Fibroblast of lung (primary cell): ENCODE results near the gene SIX6. TPM values are rescaled to one million over a fixed set of nuclear protein-coding genes. Genes with fewer than 3 reads are reported as not detected.

Experiments used
- DNase-seq, 2 donors: peaks; one replicate each; pipeline versions ENCODE4 v3.0.0 to v3.0.0-alpha.2; 2010; ENCODE audit warnings: low read depth in 2 of 2
- H2AFZ ChIP-seq: 2 replicates; pipeline ENCODE4 v1.5.1; 2012; ENCODE audit warnings: low read length, control low read depth, inconsistent platforms
- H3K27ac ChIP-seq: 2 replicates; pipeline ENCODE4 v1.5.1; 2011; ENCODE audit warnings: low read length, control low read depth; ENCODE audit not compliant: insufficient read depth
- H3K27me3 ChIP-seq: 2 replicates; pipeline ENCODE4 v1.5.1; 2011; ENCODE audit warnings: mild to moderate bottlenecking, low read length; ENCODE audit not compliant: control insufficient read depth, insufficient read depth
- H3K36me3 ChIP-seq: 2 replicates; pipeline ENCODE4 v1.5.1; 2011; ENCODE audit warnings: low read length; ENCODE audit not compliant: control insufficient read depth, insufficient read depth
- H3K4me1 ChIP-seq: 2 replicates; pipeline ENCODE4 v1.5.1; 2011; ENCODE audit warnings: low read length; ENCODE audit not compliant: control insufficient read depth, insufficient read depth; ENCODE audit errors: extremely low read depth
- H3K4me2 ChIP-seq: 2 replicates; pipeline ENCODE4 v1.5.1; 2011; ENCODE audit warnings: low read length, control low read depth; ENCODE audit not compliant: insufficient read depth; ENCODE audit errors: extremely low read depth
- H3K4me3 ChIP-seq, 4 experiments: fragments of 200-600 bp in 1 of 4; sonication (generic) in 1 of 4; replicated peaks in 1 of 4; 2 replicates each; pipeline ENCODE4 v1.5.1; 2011 to 2016; ENCODE audit warnings: low read length in 4 of 4, low read depth in 3 of 4, mild to moderate bottlenecking in 3 of 4, control low read depth in 2 of 4, inconsistent platforms in 1 of 4, mixed read lengths in 1 of 4; ENCODE audit not compliant: insufficient read depth in 1 of 4; ENCODE audit errors: control extremely low read depth in 1 of 4
- H3K79me2 ChIP-seq: 2 replicates; pipeline ENCODE4 v1.5.1; 2012; ENCODE audit warnings: mild to moderate bottlenecking, low read length, inconsistent platforms; ENCODE audit not compliant: control insufficient read depth, insufficient read depth
- H3K9ac ChIP-seq: 2 replicates; pipeline ENCODE4 v1.5.1; 2011; ENCODE audit warnings: mild to moderate bottlenecking, low read length, control low read depth; ENCODE audit not compliant: insufficient read depth
- H3K9me3 ChIP-seq: 2 replicates; pipeline ENCODE4 v1.5.1; 2012; ENCODE audit warnings: low read depth, low read length; ENCODE audit not compliant: control insufficient read depth, insufficient read depth
- H4K20me1 ChIP-seq: 2 replicates; pipeline ENCODE4 v1.5.1; 2011; ENCODE audit warnings: low read length; ENCODE audit not compliant: control insufficient read depth, insufficient read depth; ENCODE audit errors: extremely low read depth
- EZH2 ChIP-seq: IDR thresholded peaks from 2 replicates; pipeline ENCODE4 v1.5.1; 2012; ENCODE audit warnings: low read length, control low read depth, mild to moderate bottlenecking; ENCODE audit errors: missing control alignments
- polyA plus RNA-seq, 2 donors: library from polyadenylated mRNA; depleted of rRNA in 1 of 2; stranded (reverse) in 1 of 2; unstranded in 1 of 2; fragments of >200 nt; gene quantifications; 2 replicates each; pipeline ENCODE4 v1.2.1, GENCODE V29; 2011 to 2012; ENCODE audit warnings: missing spikeins in 1 of 2
- total RNA-seq: library from RNA; depleted of rRNA; stranded (reverse); fragments of >200 nt; gene quantifications from 2 replicates; pipeline ENCODE4 v1.2.1, GENCODE V29; 2014
- TF ChIP-seq, protein P1 (sequence below), 2 donors: IDR thresholded peaks in 1 of 2; conservative IDR thresholded peaks in 1 of 2; 1 replicate in 1 of 2; 2 replicates in 1 of 2; pipeline ENCODE4 v1.5.1; 2011 to 2012; ENCODE audit warnings: low read length in 2 of 2, control low read depth in 1 of 2, inconsistent platforms in 1 of 2, low read depth in 1 of 2, mild to moderate bottlenecking in 1 of 2

The SIX6 gene
- total and polyA plus RNA-seq, 2 donors (not counting 1 experiment from before 2014, with no cell fraction given), result not detected

DNA sequence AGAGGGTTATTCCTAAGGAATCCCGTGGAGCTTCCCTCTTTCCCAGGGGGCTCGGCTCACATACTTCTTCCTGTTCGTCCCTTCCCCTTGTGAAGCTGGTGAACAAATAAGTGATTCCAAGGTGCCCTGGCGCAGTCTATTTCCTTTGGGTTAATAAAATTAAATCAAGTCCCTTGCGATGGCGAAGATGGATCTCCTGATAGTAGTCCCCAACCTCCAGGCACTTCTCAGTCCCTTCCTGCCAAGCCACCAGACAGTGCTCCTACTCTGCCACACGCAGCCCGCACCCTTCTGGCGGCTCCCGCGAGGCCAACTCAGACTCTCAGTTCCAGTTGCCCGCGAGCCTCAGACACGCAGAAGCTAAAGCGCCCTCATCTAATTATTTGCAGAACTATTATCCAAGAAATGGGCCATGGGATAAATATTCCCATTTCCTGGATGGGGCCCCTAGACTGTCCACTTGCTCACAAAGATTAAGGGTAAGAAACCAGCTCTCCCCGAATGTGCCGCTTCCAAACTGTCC is 2.4 kb upstream of the SIX6 start:
- no peak for DNase-seq
- no peak overlapping the region for H2AFZ ChIP-seq
- H3K79me2 ChIP-seq, result no peaks in the 10 kb centered on the region
- H3K9ac ChIP-seq, result no peak overlapping the region
- no peak overlapping the region for H3K27ac ChIP-seq
- H3K4me3 ChIP-seq, result no peak overlapping the region
- TF ChIP-seq EZH2, result peak; percentile 74
- TF ChIP-seq, protein P1, sequence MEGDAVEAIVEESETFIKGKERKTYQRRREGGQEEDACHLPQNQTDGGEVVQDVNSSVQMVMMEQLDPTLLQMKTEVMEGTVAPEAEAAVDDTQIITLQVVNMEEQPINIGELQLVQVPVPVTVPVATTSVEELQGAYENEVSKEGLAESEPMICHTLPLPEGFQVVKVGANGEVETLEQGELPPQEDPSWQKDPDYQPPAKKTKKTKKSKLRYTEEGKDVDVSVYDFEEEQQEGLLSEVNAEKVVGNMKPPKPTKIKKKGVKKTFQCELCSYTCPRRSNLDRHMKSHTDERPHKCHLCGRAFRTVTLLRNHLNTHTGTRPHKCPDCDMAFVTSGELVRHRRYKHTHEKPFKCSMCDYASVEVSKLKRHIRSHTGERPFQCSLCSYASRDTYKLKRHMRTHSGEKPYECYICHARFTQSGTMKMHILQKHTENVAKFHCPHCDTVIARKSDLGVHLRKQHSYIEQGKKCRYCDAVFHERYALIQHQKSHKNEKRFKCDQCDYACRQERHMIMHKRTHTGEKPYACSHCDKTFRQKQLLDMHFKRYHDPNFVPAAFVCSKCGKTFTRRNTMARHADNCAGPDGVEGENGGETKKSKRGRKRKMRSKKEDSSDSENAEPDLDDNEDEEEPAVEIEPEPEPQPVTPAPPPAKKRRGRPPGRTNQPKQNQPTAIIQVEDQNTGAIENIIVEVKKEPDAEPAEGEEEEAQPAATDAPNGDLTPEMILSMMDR (conservative IDR thresholded peaks at IDR 0.05 in 1 of 2, IDR thresholded peaks at IDR 0.05 in 1 of 2; ENCODE audit: low read depth in 1 of 2, low read length in 2 of 2), result no peak
- peaks cover 66% of the 10 kb centered on the region for H3K27me3 ChIP-seq
- no peaks in the 10 kb centered on the region for H4K20me1 ChIP-seq
- H3K9me3 ChIP-seq, result no peaks in the 10 kb centered on the region
- no peaks in the 10 kb centered on the region for H3K4me1 ChIP-seq
- no peaks in the 10 kb centered on the region for H3K36me3 ChIP-seq
- no peak overlapping the region for H3K4me2 ChIP-seq

DNA sequence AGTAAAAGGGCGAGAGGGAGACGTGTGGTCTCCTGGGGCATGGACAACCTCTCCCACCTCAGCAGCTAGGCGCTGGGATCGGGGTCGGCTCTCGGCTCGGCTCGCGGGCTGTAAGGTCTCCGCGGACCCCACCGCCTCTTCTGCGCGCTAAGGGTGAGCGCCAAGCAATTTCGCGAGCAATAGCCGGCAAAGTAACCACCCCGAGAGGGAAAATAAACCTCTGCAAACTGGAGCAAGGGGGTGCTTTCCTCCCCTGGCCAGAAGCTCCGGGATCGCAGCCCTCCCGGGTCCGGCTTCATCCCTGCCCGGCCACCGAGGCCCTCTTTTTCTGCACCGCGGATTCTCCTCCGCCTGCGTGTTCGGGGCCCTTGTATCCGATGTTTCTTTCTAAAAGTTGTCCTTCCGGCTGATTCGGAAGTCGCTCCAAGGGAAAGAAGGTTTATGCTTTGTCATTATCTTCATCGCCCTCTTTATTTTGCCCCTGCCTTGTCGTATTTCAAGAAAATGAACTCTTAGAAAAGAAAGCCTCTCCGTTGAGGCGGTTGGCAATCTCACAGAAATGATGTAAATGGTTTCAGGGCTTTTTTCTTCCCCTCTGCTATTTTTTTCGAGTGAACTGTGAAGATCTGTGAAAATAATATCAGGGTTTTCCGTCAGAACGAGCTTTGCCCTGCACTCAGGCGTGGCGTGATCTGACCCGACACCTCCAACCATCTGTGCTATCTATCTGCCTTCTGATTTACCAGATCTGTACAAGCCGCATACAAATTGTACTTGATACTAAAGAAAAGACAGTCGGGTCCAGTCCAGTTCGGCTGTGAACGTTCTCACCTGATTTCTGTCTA is 1.7 kb upstream of the SIX6 start:
- Histone ChIP-seq H4K20me1 (no peaks in the 10 kb centered on the region), H3K9me3 (no peaks in the 10 kb centered on the region), H3K4me1 (no peaks in the 10 kb centered on the region), H3K4me3 (no peak overlapping the region), H3K79me2 (no peaks in the 10 kb centered on the region), H3K36me3 (no peaks in the 10 kb centered on the region), H3K9ac (no peak overlapping the region), H3K4me2 (no peak overlapping the region), H3K27me3 (peaks cover 73% of the 10 kb centered on the region), H2AFZ (no peak overlapping the region), H3K27ac (no peak overlapping the region)
- TF ChIP-seq EZH2, result peak; percentile 55
- TF ChIP-seq, protein P1 (conservative IDR thresholded peaks at IDR 0.05 in 1 of 2, IDR thresholded peaks at IDR 0.05 in 1 of 2; ENCODE audit: low read depth in 1 of 2, low read length in 2 of 2), result no peak
- no peak for DNase-seq

DNA sequence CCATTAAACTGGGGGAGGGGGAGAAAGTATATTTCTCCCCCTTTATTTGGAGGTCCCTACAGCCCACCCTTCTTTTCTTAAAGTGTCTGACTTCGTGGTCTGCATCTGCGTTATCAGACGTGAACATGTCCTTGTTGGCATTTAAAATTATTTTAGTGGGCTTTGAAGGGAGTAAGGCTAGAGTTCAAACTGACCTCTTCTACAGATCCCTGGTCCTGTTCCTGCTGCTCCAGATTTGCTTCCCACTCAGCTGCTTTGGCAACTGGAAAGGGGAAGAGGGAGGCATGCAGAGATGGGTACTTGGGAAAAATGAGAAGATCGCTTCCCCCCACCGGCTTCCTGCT is 611 bp upstream of the SIX6 start:
- Histone ChIP-seq H3K27ac (no peak overlapping the region), H2AFZ (no peak overlapping the region), H3K4me1 (no peaks in the 10 kb centered on the region), H3K9ac (no peak overlapping the region), H3K36me3 (no peaks in the 10 kb centered on the region), H3K27me3 (peaks cover 75% of the 10 kb centered on the region), H3K4me3 (no peak overlapping the region), H3K9me3 (no peaks in the 10 kb centered on the region), H4K20me1 (no peaks in the 10 kb centered on the region), H3K4me2 (no peak overlapping the region), H3K79me2 (no peaks in the 10 kb centered on the region)
- TF ChIP-seq, protein P1 (conservative IDR thresholded peaks at IDR 0.05 in 1 of 2, IDR thresholded peaks at IDR 0.05 in 1 of 2; ENCODE audit: low read depth in 1 of 2, low read length in 2 of 2), result no peak
- no peak for TF ChIP-seq EZH2
- no peak for DNase-seq
